Measurements from ENCODE around the gene NIPAL1. TPM values are rescaled to one million over a fixed set of nuclear protein-coding genes. Genes with fewer than 3 reads are reported as not detected.
A peak's percentile ranks its signal among the peaks of the same experiment; 100 is the strongest.
"Not testable (repeated sequence)": the region's sequence is repeated elsewhere in the genome, so short reads cannot be mapped to it uniquely, and the experiment has no call there.

The NIPAL1 gene
- 1 to 10 TPM; 1.9 to 2.8 TPM for total RNA-seq
- 1 to 10 TPM; 1.0 to 1.4 TPM for polyA plus RNA-seq (ENCODE audit: insufficient read length in 2 of 2)
- long read RNA-seq, donor 1, result 0 reads
- long read RNA-seq, donor 2, result 0 reads
- long read RNA-seq, donor 3, result 0 reads
- long read RNA-seq, donor 4, full-length matches to known transcripts, result 2 of 2 reads
- long read RNA-seq, donor 4, partial matches to known transcripts, result 0 of 2 reads
- long read RNA-seq, donor 4, other reads (novel, unspliced or antisense), result 0 of 2 reads

DNA sequence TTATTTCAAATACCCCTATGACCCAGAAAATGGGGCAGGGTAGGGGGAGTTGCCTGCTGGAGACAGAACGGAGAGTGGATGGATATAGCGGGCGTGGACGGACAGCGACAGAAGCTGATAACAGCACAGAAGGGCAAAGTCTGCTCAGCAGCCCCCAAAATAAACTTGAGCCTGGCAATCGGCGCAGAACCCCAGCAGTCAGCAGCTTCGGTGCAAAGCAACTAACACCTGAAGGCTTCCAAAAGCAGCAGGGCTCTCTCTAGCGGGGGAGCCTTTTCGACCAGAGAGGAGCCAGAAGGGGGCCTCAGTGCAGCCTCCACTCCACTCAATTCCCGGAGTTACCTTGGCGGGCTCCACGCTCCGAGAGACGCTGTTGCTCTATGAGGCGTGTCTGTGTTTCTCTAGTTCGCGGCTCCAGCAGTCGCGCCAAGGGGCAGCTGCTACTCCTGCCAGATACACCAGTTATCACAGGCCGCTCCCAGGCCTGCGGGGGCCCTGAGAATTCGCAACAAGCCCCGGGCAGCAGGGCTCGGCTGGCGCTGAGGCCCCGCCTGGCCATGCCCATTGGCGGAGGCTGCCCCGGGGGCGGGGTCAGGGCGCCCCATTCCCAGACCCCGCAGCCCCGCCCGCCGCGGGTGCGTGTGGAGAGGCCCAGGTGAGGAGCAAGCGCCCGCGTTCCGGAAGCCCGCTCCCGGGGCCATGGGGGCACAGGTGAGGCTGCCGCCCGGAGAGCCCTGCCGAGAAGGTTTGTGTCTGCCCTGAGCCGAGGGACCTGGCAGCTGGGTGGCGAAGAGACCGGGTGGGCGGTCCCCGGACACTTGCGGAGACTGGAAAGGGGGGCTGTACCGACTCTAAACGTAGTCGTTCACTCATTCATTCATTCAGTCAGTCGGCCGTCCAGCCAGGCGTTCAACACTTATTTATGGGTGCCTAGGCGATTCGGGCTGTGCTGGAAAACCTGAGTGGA, at the start of gene NIPAL1, which contains the start of gene CNGA1:
Gene NIPAL1 (plus strand): TSS at position 632 of the 967 bp plus-strand sequence. CDS start 68 bp downstream, at position 700.
Gene CNGA1 (minus strand): TSS at position 541 of the 967 bp plus-strand sequence. CDS start 63,992 bp downstream, outside the sequence.
- Histone ChIP-seq H3K27me3 (ENCODE audit: control insufficient read depth, insufficient read depth, low read length) (peaks cover 18% of the 10 kb centered on the region), H3K4me3 (ENCODE audit: low read depth, low read length) (peak within 1 kb of the TSS; percentile 74), H3K9me3 (ENCODE audit: control insufficient read depth, insufficient read depth, low read length) (no peaks in the 10 kb centered on the region), H3K36me3 (ENCODE audit: control insufficient read depth, insufficient read depth, low read length) (no peaks in the 10 kb centered on the region), H3K27ac (ENCODE audit: low read depth, low read length) (no peak within 1 kb of the TSS), H3K4me1 (ENCODE audit: control insufficient read depth, insufficient read depth, low read length) (peaks cover 16% of the 10 kb centered on the region)
- peak in 5 of 6 donors; percentile 26 to 82 (median 42) for DNase-seq (ENCODE audit: low read depth in 4 of 6, low spot score in 6 of 6)
- 2% methylated on average over 54 of the region's 60 CpGs for WGBS (ENCODE audit: insufficient coverage)

DNA sequence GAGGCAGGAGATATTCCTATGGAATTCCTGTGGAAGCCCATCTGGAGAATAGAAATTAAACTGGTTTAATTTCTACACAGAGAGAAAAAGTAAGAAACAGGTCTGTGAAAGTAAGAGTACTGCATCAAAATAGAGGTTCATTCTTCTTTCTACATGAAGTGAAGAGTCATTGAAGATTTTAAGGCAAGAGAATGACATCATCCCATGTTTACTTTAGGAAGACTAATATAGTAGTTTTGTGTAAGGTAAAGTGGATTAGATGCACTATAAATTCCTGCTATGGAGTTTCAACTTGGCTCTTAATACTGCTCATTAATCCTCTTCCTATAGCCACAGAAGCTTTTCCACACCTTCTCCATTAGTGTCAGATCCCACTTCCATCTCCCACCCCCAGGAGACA, 47.7 kb upstream of the NIPAL1 start:
- H3K36me3 ChIP-seq (ENCODE audit: control insufficient read depth, insufficient read depth, low read length), result no peaks in the 10 kb centered on the region
- no peak for DNase-seq (ENCODE audit: low read depth in 4 of 6, low spot score in 6 of 6)
- H3K9me3 ChIP-seq (ENCODE audit: control insufficient read depth, insufficient read depth, low read length), result no peaks in the 10 kb centered on the region
- no peaks in the 10 kb centered on the region for H3K27me3 ChIP-seq (ENCODE audit: control insufficient read depth, insufficient read depth, low read length)
- H3K4me3 ChIP-seq (ENCODE audit: low read depth, low read length), result no peak overlapping the region
- no peaks in the 10 kb centered on the region for H3K4me1 ChIP-seq (ENCODE audit: control insufficient read depth, insufficient read depth, low read length)
- H3K27ac ChIP-seq (ENCODE audit: low read depth, low read length), result no peak overlapping the region

DNA sequence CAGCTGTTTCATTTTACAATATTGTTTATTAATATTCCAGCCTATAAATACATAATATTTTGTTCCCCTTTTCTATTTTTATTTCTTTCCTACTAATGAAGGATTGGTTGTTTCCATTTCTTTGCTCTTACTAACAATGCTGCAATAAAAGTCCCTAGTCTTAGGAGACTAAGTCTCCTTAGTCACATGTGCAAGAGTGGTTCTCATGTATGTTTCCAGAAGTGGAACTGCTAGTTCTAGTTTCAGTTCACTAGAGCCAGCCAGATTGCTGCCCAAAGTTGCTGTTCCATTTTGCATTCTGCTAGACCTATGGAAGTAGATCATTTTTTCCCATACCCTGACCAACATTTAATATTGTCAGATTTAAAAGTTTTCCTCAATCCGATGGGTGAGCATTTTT, 44.4 kb upstream of the NIPAL1 start:
- no peak overlapping the region for H3K27ac ChIP-seq (ENCODE audit: low read depth, low read length)
- no peaks in the 10 kb centered on the region for H3K9me3 ChIP-seq (ENCODE audit: control insufficient read depth, insufficient read depth, low read length)
- H3K36me3 ChIP-seq (ENCODE audit: control insufficient read depth, insufficient read depth, low read length), result no peaks in the 10 kb centered on the region
- H3K4me3 ChIP-seq (ENCODE audit: low read depth, low read length), result no peak overlapping the region
- no peaks in the 10 kb centered on the region for H3K27me3 ChIP-seq (ENCODE audit: control insufficient read depth, insufficient read depth, low read length)
- no peak for DNase-seq (ENCODE audit: low read depth in 4 of 6, low spot score in 6 of 6)
- no peaks in the 10 kb centered on the region for H3K4me1 ChIP-seq (ENCODE audit: control insufficient read depth, insufficient read depth, low read length)
- no CpG with 5 or more reads among the region's 1 CpG for WGBS (ENCODE audit: insufficient coverage)

DNA sequence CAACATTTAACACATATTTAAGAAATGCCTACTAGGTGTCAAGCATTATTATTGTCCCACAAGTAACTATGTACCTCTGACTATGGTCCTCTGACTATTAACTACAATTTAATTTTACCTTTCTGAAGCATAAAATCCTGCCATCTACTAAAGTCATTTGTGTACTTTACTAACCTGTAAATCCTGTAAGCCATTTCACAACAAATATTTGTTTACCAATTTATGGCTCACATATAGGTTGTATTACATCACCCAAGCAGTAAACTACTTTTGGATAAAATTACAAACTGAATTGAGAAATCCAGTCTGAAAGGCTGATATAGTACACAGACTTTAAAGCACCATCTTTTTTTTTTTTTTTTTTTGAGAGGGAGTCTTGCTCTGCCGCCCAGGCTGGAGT, 43.9 kb upstream of the NIPAL1 start:
- DNase-seq (ENCODE audit: low read depth in 4 of 6, low spot score in 6 of 6), result no peak

DNA sequence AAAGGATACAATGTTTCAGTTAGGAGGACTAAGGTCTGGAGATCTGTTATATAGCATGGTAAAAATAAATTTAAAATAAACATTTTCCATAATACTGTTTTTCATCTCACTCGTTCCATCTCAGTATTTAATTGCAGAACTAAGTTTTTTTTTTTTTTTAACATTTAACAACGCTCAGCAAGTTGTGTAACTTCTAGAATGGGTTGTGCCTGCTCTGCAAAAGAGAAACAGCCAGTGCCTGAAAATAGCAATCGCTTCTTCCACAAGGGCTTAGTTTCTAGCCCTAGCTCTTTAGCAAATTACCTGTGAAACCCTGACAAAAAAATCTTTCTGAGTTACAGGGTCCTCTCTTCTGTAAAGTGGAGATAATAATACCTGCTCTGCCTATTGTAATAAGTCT, 42.0 kb upstream of the NIPAL1 start:
- Histone ChIP-seq H3K9me3 (ENCODE audit: control insufficient read depth, insufficient read depth, low read length) (no peaks in the 10 kb centered on the region), H3K4me1 (ENCODE audit: control insufficient read depth, insufficient read depth, low read length) (no peaks in the 10 kb centered on the region), H3K27me3 (ENCODE audit: control insufficient read depth, insufficient read depth, low read length) (no peaks in the 10 kb centered on the region), H3K4me3 (ENCODE audit: low read depth, low read length) (no peak overlapping the region), H3K27ac (ENCODE audit: low read depth, low read length) (no peak overlapping the region), H3K36me3 (ENCODE audit: control insufficient read depth, insufficient read depth, low read length) (no peaks in the 10 kb centered on the region)
- no peak for DNase-seq (ENCODE audit: low read depth in 4 of 6, low spot score in 6 of 6)
- WGBS (ENCODE audit: insufficient coverage), result 80% methylated on average over 1 of the region's 3 CpGs

More for the DNA sequence above, 43.9 kb upstream of the NIPAL1 start:
- H3K4me3 ChIP-seq (ENCODE audit: low read depth, low read length), result no peak overlapping the region
- no peaks in the 10 kb centered on the region for H3K4me1 ChIP-seq (ENCODE audit: control insufficient read depth, insufficient read depth, low read length)
- no peaks in the 10 kb centered on the region for H3K36me3 ChIP-seq (ENCODE audit: control insufficient read depth, insufficient read depth, low read length)
- no peaks in the 10 kb centered on the region for H3K9me3 ChIP-seq (ENCODE audit: control insufficient read depth, insufficient read depth, low read length)
- H3K27me3 ChIP-seq (ENCODE audit: control insufficient read depth, insufficient read depth, low read length), result no peaks in the 10 kb centered on the region
- WGBS (ENCODE audit: insufficient coverage), result no CpG with 5 or more reads among the region's 1 CpG
- no peak overlapping the region for H3K27ac ChIP-seq (ENCODE audit: low read depth, low read length)

DNA sequence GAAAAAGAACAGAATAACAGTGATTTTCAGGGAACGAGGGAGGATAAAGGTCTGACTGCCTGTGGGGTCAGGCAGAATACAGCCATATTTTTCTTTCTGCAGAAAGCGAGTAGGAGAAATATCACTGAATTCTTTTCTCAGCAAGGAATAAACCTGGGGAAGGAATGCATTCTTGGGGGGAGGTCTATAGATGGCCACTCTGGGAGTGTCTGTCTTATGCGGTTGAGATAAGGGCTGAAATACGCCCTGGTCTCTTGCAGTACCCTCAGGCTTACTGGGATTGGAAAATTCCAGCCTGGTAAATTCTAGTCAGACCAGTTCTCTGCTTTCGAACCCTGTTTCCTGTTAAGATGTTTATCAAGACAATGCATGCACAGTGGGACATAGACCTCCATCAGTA, 26.4 kb upstream of the NIPAL1 start:
- Histone ChIP-seq H3K36me3 (ENCODE audit: control insufficient read depth, insufficient read depth, low read length) (no peaks in the 10 kb centered on the region), H3K4me1 (ENCODE audit: control insufficient read depth, insufficient read depth, low read length) (no peaks in the 10 kb centered on the region), H3K27ac (ENCODE audit: low read depth, low read length) (no peak overlapping the region), H3K4me3 (ENCODE audit: low read depth, low read length) (no peak overlapping the region), H3K27me3 (ENCODE audit: control insufficient read depth, insufficient read depth, low read length) (no peaks in the 10 kb centered on the region), H3K9me3 (ENCODE audit: control insufficient read depth, insufficient read depth, low read length) (no peaks in the 10 kb centered on the region)
- 91% methylated on average over 2 of the region's 5 CpGs for WGBS (ENCODE audit: insufficient coverage)
- DNase-seq (ENCODE audit: low read depth in 4 of 6, low spot score in 6 of 6), result no peak

DNA sequence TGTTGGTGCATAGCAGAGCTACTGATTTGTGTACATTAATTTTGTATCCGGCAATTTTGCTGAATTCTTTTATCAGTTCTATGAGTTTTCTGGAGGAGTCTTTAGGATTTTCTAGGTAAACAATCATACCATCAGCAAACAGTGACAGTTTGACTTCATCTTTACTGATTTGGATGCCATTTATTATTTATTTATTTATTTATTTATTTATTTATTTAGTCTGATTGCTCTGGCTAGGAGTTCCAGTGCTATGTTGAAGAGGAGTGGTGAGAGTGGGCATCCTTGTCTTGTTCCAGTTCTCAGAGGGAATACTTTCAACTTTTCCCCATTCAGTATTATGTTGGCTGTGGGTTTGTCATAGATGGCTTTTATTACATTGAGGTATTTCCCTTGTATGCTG, 24.1 kb upstream of the NIPAL1 start:
- not testable (repeated sequence) for H3K27me3 ChIP-seq (ENCODE audit: control insufficient read depth, insufficient read depth, low read length); H3K9me3 ChIP-seq (ENCODE audit: control insufficient read depth, insufficient read depth, low read length); H3K27ac ChIP-seq (ENCODE audit: low read depth, low read length); DNase-seq (ENCODE audit: low read depth in 4 of 6, low spot score in 6 of 6); H3K36me3 ChIP-seq (ENCODE audit: control insufficient read depth, insufficient read depth, low read length); H3K4me3 ChIP-seq (ENCODE audit: low read depth, low read length); H3K4me1 ChIP-seq (ENCODE audit: control insufficient read depth, insufficient read depth, low read length)
- WGBS (ENCODE audit: insufficient coverage), result no CpG with 5 or more reads among the region's 1 CpG

DNA sequence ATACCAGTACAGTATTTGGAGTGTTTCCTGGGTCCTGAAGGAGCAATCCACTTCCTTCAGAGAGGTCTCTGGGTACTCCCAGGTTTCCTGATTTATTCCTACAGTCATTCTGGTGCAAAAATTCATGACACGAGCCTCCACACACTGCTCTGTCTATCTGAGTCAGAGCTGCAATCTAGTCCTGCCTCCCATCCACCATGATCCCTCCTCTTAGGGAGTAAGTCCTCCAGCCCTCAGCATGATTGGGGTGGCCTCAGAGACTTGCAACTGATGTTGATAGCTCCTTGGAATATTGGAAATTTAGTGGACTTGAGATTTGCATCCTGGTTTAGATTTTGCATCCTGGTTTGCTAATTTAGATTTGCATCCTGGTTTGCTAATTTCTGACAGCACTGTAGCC, 20.6 kb upstream of the NIPAL1 start:
- 60% methylated on average over 1 of the region's 1 CpG for WGBS (ENCODE audit: insufficient coverage)
- no peak overlapping the region for H3K27ac ChIP-seq (ENCODE audit: low read depth, low read length)
- no peaks in the 10 kb centered on the region for H3K4me1 ChIP-seq (ENCODE audit: control insufficient read depth, insufficient read depth, low read length)
- DNase-seq (ENCODE audit: low read depth in 4 of 6, low spot score in 6 of 6), result no peak
- H3K27me3 ChIP-seq (ENCODE audit: control insufficient read depth, insufficient read depth, low read length), result no peaks in the 10 kb centered on the region
- no peaks in the 10 kb centered on the region for H3K36me3 ChIP-seq (ENCODE audit: control insufficient read depth, insufficient read depth, low read length)
- H3K9me3 ChIP-seq (ENCODE audit: control insufficient read depth, insufficient read depth, low read length), result no peaks in the 10 kb centered on the region
- no peak overlapping the region for H3K4me3 ChIP-seq (ENCODE audit: low read depth, low read length)

DNA sequence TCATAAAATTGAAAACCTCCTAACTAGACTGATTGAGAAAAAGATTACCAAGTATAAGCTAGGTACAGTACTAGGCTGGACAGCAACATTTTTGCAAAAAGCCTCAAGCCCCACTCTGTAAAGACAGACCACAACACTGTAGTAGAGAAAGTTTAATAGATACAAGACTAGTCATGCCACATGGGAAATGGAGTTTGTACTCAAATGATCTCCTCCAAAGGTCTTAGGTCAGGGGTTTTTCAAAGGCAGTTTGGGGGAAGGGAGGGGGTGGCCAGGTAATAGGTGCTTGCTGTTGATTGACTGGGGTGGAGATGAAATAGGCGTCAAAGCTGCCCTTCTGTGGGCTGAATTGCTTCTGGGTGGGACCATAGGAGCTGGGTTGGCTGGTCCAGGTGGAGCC, 14.3 kb upstream of the NIPAL1 start:
- DNase-seq (ENCODE audit: low read depth in 4 of 6, low spot score in 6 of 6), result no peak
- no peaks in the 10 kb centered on the region for H3K27me3 ChIP-seq (ENCODE audit: control insufficient read depth, insufficient read depth, low read length)
- WGBS (ENCODE audit: insufficient coverage), result no CpG with 5 or more reads among the region's 1 CpG
- H3K4me3 ChIP-seq (ENCODE audit: low read depth, low read length), result no peak overlapping the region
- no peak overlapping the region for H3K27ac ChIP-seq (ENCODE audit: low read depth, low read length)
- no peaks in the 10 kb centered on the region for H3K36me3 ChIP-seq (ENCODE audit: control insufficient read depth, insufficient read depth, low read length)
- H3K4me1 ChIP-seq (ENCODE audit: control insufficient read depth, insufficient read depth, low read length), result no peaks in the 10 kb centered on the region
- peaks cover 8% of the 10 kb centered on the region for H3K9me3 ChIP-seq (ENCODE audit: control insufficient read depth, insufficient read depth, low read length)

Data from spinal cord (tissue), 10 donors.